ENCODE data around the gene HLA-DOA. TPM values are rescaled to one million over a fixed set of nuclear protein-coding genes. Genes with fewer than 3 reads are reported as not detected.
A peak's percentile ranks its signal among the peaks of the same experiment; 100 is the strongest.

The HLA-DOA gene
- total and polyA plus RNA-seq, 2 experiments from 2014 or later: 0.83 to 2.0 TPM

GRCh38 chr6:32967151-32968091 is 42.0 kb downstream of the HLA-DOA start:
- Histone ChIP-seq H3K9me3 (ENCODE audit: low read depth) (no peaks in the 10 kb centered on the region), H3K79me2 (peaks cover 60% of the 10 kb centered on the region), H3K9me2 (replicated peaks; ENCODE audit: insufficient read depth) (no peaks in the 10 kb centered on the region), H3K4me1 (ENCODE audit: insufficient read depth) (peaks cover 17% of the 10 kb centered on the region), H4K20me1 (ENCODE audit: insufficient read depth, poor library complexity, severe bottlenecking) (peaks cover 7% of the 10 kb centered on the region), H2AFZ (peak overlapping the region; percentile 58), H3K4me3 (peak overlapping the region; percentile 69), H3K4me2 (peak overlapping the region; percentile 89), H3K36me3 (replicated peaks; ENCODE audit: insufficient read depth, low read depth) (no peaks in the 10 kb centered on the region), H3K27me3 (no peaks in the 10 kb centered on the region), H3K27ac (peak overlapping the region; percentile 100)
- no peak for TF ChIP-seq EZH2phosphoT487 (IDR thresholded peaks at IDR 0.05; ENCODE audit: low read depth, severe bottlenecking, unreplicated experiment)
- TF ChIP-seq CTCF (IDR thresholded peaks at IDR 0.05; ENCODE audit: poor library complexity): peak; percentile 58
- whole genome bisulfite sequencing (ENCODE audit: low lambda C conversion rate, missing lambda C conversion rate): 5% methylated on average over 16 of the region's 16 CpGs
- DNase-seq (ENCODE audit: low spot score): peak; percentile 56

GRCh38 chr6:32964776-32965175 is 44.6 kb downstream of the HLA-DOA start:
- Histone ChIP-seq H2AFZ (no peak overlapping the region), H3K27ac (no peak overlapping the region), H3K4me1 (ENCODE audit: insufficient read depth) (peaks cover 17% of the 10 kb centered on the region), H3K9me2 (replicated peaks; ENCODE audit: insufficient read depth) (no peaks in the 10 kb centered on the region), H3K36me3 (replicated peaks; ENCODE audit: insufficient read depth, low read depth) (no peaks in the 10 kb centered on the region), H3K79me2 (peaks cover 63% of the 10 kb centered on the region), H3K27me3 (no peaks in the 10 kb centered on the region), H3K4me2 (no peak overlapping the region), H3K4me3 (no peak overlapping the region), H4K20me1 (ENCODE audit: insufficient read depth, poor library complexity, severe bottlenecking) (peaks cover 4% of the 10 kb centered on the region), H3K9me3 (ENCODE audit: low read depth) (no peaks in the 10 kb centered on the region)
- TF ChIP-seq EZH2 (IDR thresholded peaks at IDR 0.05; ENCODE audit: borderline replicate concordance) (no peak), CTCF (IDR thresholded peaks at IDR 0.05; ENCODE audit: poor library complexity) (no peak), EZH2phosphoT487 (IDR thresholded peaks at IDR 0.05; ENCODE audit: low read depth, severe bottlenecking, unreplicated experiment) (no peak)
- 77% methylated on average over 5 of the region's 5 CpGs for WGBS (ENCODE audit: low lambda C conversion rate, missing lambda C conversion rate)
- no peak for DNase-seq (ENCODE audit: low spot score)

GRCh38 chr6:32963866-32964265 is 45.5 kb downstream of the HLA-DOA start:
- no peak for DNase-seq (ENCODE audit: low spot score)
- TF ChIP-seq EZH2 (IDR thresholded peaks at IDR 0.05; ENCODE audit: borderline replicate concordance): no peak
- no peak for TF ChIP-seq EZH2phosphoT487 (IDR thresholded peaks at IDR 0.05; ENCODE audit: low read depth, severe bottlenecking, unreplicated experiment)
- no peak for TF ChIP-seq CTCF (IDR thresholded peaks at IDR 0.05; ENCODE audit: poor library complexity)
- H3K4me3 ChIP-seq: no peak overlapping the region
- no peaks in the 10 kb centered on the region for H3K9me3 ChIP-seq (ENCODE audit: low read depth)
- H3K36me3 ChIP-seq (replicated peaks; ENCODE audit: insufficient read depth, low read depth): no peaks in the 10 kb centered on the region
- peaks cover 17% of the 10 kb centered on the region for H3K4me1 ChIP-seq (ENCODE audit: insufficient read depth)
- WGBS (ENCODE audit: low lambda C conversion rate, missing lambda C conversion rate): 65% methylated on average over 1 of the region's 1 CpG
- H3K27ac ChIP-seq: no peak overlapping the region
- no peak overlapping the region for H3K4me2 ChIP-seq
- no peaks in the 10 kb centered on the region for H3K9me2 ChIP-seq (replicated peaks; ENCODE audit: insufficient read depth)
- peaks cover 4% of the 10 kb centered on the region for H4K20me1 ChIP-seq (ENCODE audit: insufficient read depth, poor library complexity, severe bottlenecking)
- H2AFZ ChIP-seq: no peak overlapping the region
- H3K27me3 ChIP-seq: no peaks in the 10 kb centered on the region
- peaks cover 54% of the 10 kb centered on the region for H3K79me2 ChIP-seq

Measured in hepatocyte (in vitro differentiated cells).